ENCODE data around the gene ABAT. TPM values are rescaled to one million over a fixed set of nuclear protein-coding genes. Genes with fewer than 3 reads are reported as not detected.

Gene ABAT
- total and polyA plus RNA-seq, 2 of the 8 experiments (the other 6 are each of a cell fraction or from before 2014, with no cell fraction given): 6.4 to 8.4 TPM

- H2BK20ac ChIP-seq (ENCODE audit: low read length): no peak overlapping the region
- H4K20me1 ChIP-seq (replicated peaks in 1 of 2; ENCODE audit: control insufficient read depth in 1 of 2, insufficient read depth in 2 of 2, low read length in 2 of 2): peaks cover 0 to 4% of the 10 kb centered on the region in 2 experiments
- no peak overlapping the region for H2BK5ac ChIP-seq (ENCODE audit: low read depth, low read length)
- H3K23me2 ChIP-seq (ENCODE audit: low read depth, low read length): no peaks in the 10 kb centered on the region
- WGBS, 2 experiments (ENCODE audit: extremely low coverage in 1 of 2, insufficient coverage in 1 of 2, insufficient read length in 1 of 2, insufficient replicate concordance in 2 of 2, low coverage in 1 of 2, low lambda C conversion rate in 2 of 2, missing lambda C conversion rate in 1 of 2): 88% methylated on average over 3 of the region's 3 CpGs; no CpG with 5 or more reads in 1 of the 2 experiments
- no peak for DNase-seq (ENCODE audit: low read depth in 1 of 2, low spot score in 2 of 2)
- no peak overlapping the region for H3K27ac ChIP-seq (ENCODE audit: low read depth, low read length)
- H3K79me1 ChIP-seq (ENCODE audit: low read depth, low read length): no peaks in the 10 kb centered on the region; the same call in 1 of the 2 replicates
- no peak overlapping the region for H3K4me2 ChIP-seq (ENCODE audit: insufficient read depth in 1 of 2, low read depth in 2 of 2, low read length in 2 of 2)
- H3K79me2 ChIP-seq (ENCODE audit: control insufficient read depth in 1 of 2, insufficient read depth in 2 of 2, low read length in 2 of 2): no peaks in the 10 kb centered on the region
- no peak overlapping the region for H3K23ac ChIP-seq (ENCODE audit: insufficient read length)
- H3K4me3 ChIP-seq (ENCODE audit: extremely low read depth in 1 of 4, insufficient read depth in 2 of 4, low read depth in 3 of 4, low read length in 4 of 4): no peak overlapping the region
- TF ChIP-seq POLR2A (IDR thresholded peaks at IDR 0.05; ENCODE audit: control extremely low read depth in 1 of 2, low read depth in 2 of 2, low read length in 2 of 2): no peak
- 0 out of 2 replicates have a peak, but pooled peaks have one; percentile 47 for TF ChIP-seq POU5F1 (IDR thresholded peaks at IDR 0.05; ENCODE audit: low read depth, low read length)
- TF ChIP-seq, protein P1, sequence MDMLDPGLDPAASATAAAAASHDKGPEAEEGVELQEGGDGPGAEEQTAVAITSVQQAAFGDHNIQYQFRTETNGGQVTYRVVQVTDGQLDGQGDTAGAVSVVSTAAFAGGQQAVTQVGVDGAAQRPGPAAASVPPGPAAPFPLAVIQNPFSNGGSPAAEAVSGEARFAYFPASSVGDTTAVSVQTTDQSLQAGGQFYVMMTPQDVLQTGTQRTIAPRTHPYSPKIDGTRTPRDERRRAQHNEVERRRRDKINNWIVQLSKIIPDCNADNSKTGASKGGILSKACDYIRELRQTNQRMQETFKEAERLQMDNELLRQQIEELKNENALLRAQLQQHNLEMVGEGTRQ (IDR thresholded peaks at IDR 0.05; ENCODE audit: low read length): no peak
- H4K91ac ChIP-seq (replicated peaks; ENCODE audit: insufficient read length, low read length): no peak overlapping the region
- H2BK12ac ChIP-seq (ENCODE audit: low read depth, low read length): no peak overlapping the region
- H3K18ac ChIP-seq (ENCODE audit: extremely low read depth, low read length): no peak overlapping the region
- ChIA-PET POLR2A (ENCODE audit: partially characterized antibody) (interaction anchor here (0.9 to 3.1 kb wide), 4 partner anchors 10 to 171 kb away, joined by 3 to 20 read pairs (median 8); no protein-coding TSS in a partner anchor), CTCF (ENCODE audit: partially characterized antibody) (interaction anchor here (0.5 to 1.2 kb wide), 4 partner anchors 18 to 114 kb away, joined by 3 to 4 read pairs (median 3); no protein-coding TSS in a partner anchor)
- no peak overlapping the region for H3K4ac ChIP-seq (replicated peaks; ENCODE audit: insufficient read length, low read depth, low read length)
- no peak overlapping the region for H2AK5ac ChIP-seq (ENCODE audit: low read depth, low read length)
- H4K5ac ChIP-seq (ENCODE audit: insufficient read length, low read depth, low read length): no peak overlapping the region
- no peak overlapping the region for H2AFZ ChIP-seq (ENCODE audit: low read length)
- peaks cover 0 to 5% (median 1%) of the 10 kb centered on the region in 4 experiments; a peak in 3 of 7 replicates for H3K4me1 ChIP-seq (replicated peaks in 1 of 4; ENCODE audit: control insufficient read depth in 3 of 4, insufficient read depth in 4 of 4, low read length in 3 of 4)
- no peak for FAIRE-seq
- no peak overlapping the region for H2BK15ac ChIP-seq (ENCODE audit: low read length)
- no peak overlapping the region for H3K14ac ChIP-seq (ENCODE audit: insufficient read length)
- H4K8ac ChIP-seq (ENCODE audit: extremely low read depth, insufficient read depth, low read length): no peak overlapping the region
- no peak overlapping the region for H3K9ac ChIP-seq (replicated peaks in 1 of 4; ENCODE audit: extremely low read depth in 1 of 4, low read depth in 3 of 4, low read length in 3 of 4)
- no peak overlapping the region for H3K56ac ChIP-seq (replicated peaks; ENCODE audit: insufficient read length, low read depth, low read length)
- no peaks in the 10 kb centered on the region for H3K27me3 ChIP-seq (replicated peaks in 1 of 4; ENCODE audit: control insufficient read depth in 3 of 4, extremely low read depth in 1 of 4, insufficient read depth in 3 of 4, low read length in 3 of 4)
- H3K9me3 ChIP-seq (ENCODE audit: insufficient read depth in 2 of 2, low read depth in 1 of 2, low read length in 1 of 2): no peaks in the 10 kb centered on the region
- peaks cover 6 to 44% (median 23%) of the 10 kb centered on the region in 4 experiments for H3K36me3 ChIP-seq (ENCODE audit: control insufficient read depth in 2 of 4, insufficient read depth in 4 of 4, low read length in 3 of 4)
- no peak overlapping the region for H2BK120ac ChIP-seq (replicated peaks; ENCODE audit: low read depth, low read length)
Measured at GRCh38 chr16:8822403-8822802, 148.0 kb downstream of the ABAT start.
